ENCODE measurements around the gene SUB1. TPM values are rescaled to one million over a fixed set of nuclear protein-coding genes. Genes with fewer than 3 reads are reported as not detected.

SUB1 gene
- total RNA-seq, 1 experiment from 2014 or later, result 204 TPM

- DNase-seq (ENCODE audit: low read depth, low spot score) (no peak), ATAC-seq (no peak)
- TF ChIP-seq REST (IDR thresholded peaks at IDR 0.05; ENCODE audit: insufficient read depth in 1 of 2, low read depth in 2 of 2, low read length in 1 of 2) (no peak), CTCF (IDR thresholded peaks at IDR 0.05) (no peak), SIN3A (IDR thresholded peaks at IDR 0.05; ENCODE audit: borderline replicate concordance, insufficient read depth, low read depth, low read length) (no peak), POLR2AphosphoS5 (IDR thresholded peaks at IDR 0.05; ENCODE audit: low read depth, low read length) (no peak), TCF7L2 (IDR thresholded peaks at IDR 0.05; ENCODE audit: low read depth, low read length) (no peak)
- H3K27ac ChIP-seq (ENCODE audit: low read length), result no peak overlapping the region
- CTCF ChIA-PET, result no interaction called here
- peaks cover 62% of the 10 kb centered on the region for H3K36me3 ChIP-seq (ENCODE audit: control insufficient read depth, insufficient read depth, low read length)
- intact Hi-C loops (cut with micrococcal nuclease; ENCODE audit: unreplicated experiment) (no loop called here), in situ Hi-C loops (cut with HindIII; ENCODE audit: low pct_unique_long_range_greater_than_20kb, low sequenced_read_pairs) (no loop called here)
- POLR2A ChIA-PET, result no interaction called here
- peaks cover 3% of the 10 kb centered on the region; the same call in 1 of the 2 replicates for H3K4me1 ChIP-seq (ENCODE audit: control insufficient read depth, insufficient read depth, low read length)
- no peaks in the 10 kb centered on the region for H3K27me3 ChIP-seq (ENCODE audit: control insufficient read depth, insufficient read depth, low read length)
- H3K4me3 ChIP-seq (ENCODE audit: low read depth in 2 of 2, low read length in 2 of 2), result no peak overlapping the region
- no peaks in the 10 kb centered on the region for H3K9me3 ChIP-seq (ENCODE audit: control insufficient read depth, insufficient read depth, low read depth, low read length)
- no TSS peak for BruUV-seq (replicated peaks)
These were observed 11.8 kb downstream of the SUB1 start for GRCh38 chr5:32597041-32597629.

- BruUV-seq (replicated peaks), result no TSS peak
- Histone ChIP-seq H3K36me3 (ENCODE audit: control insufficient read depth, insufficient read depth, low read length) (peaks cover 61% of the 10 kb centered on the region), H3K27ac (ENCODE audit: low read length) (no peak overlapping the region), H3K4me3 (ENCODE audit: low read depth in 2 of 2, low read length in 2 of 2) (no peak overlapping the region), H3K4me1 (ENCODE audit: control insufficient read depth, insufficient read depth, low read length) (peaks cover 3% of the 10 kb centered on the region; the same call in 1 of the 2 replicates), H3K9me3 (ENCODE audit: control insufficient read depth, insufficient read depth, low read depth, low read length) (no peaks in the 10 kb centered on the region), H3K27me3 (ENCODE audit: control insufficient read depth, insufficient read depth, low read length) (no peaks in the 10 kb centered on the region)
- no peak for ATAC-seq
- no peak for TF ChIP-seq POLR2AphosphoS5 (IDR thresholded peaks at IDR 0.05; ENCODE audit: low read depth, low read length)
- no peak for TF ChIP-seq REST (IDR thresholded peaks at IDR 0.05; ENCODE audit: insufficient read depth in 1 of 2, low read depth in 2 of 2, low read length in 1 of 2)
- no peak for TF ChIP-seq CTCF (IDR thresholded peaks at IDR 0.05)
- no peak for TF ChIP-seq SIN3A (IDR thresholded peaks at IDR 0.05; ENCODE audit: borderline replicate concordance, insufficient read depth, low read depth, low read length)
- no peak for TF ChIP-seq TCF7L2 (IDR thresholded peaks at IDR 0.05; ENCODE audit: low read depth, low read length)
- CTCF ChIA-PET, result no interaction called here
- in situ Hi-C loops (cut with HindIII; ENCODE audit: low pct_unique_long_range_greater_than_20kb, low sequenced_read_pairs), result no loop called here
- intact Hi-C loops (cut with micrococcal nuclease; ENCODE audit: unreplicated experiment), result no loop called here
- DNase-seq (ENCODE audit: low read depth, low spot score), result no peak
- POLR2A ChIA-PET, result no interaction called here
These were observed 13.0 kb downstream of the SUB1 start for GRCh38 chr5:32598260-32598937.
